Measurements from ENCODE around the gene WBP1L.
"Not testable (repeated sequence)": the region's sequence is repeated elsewhere in the genome, so short reads cannot be mapped to it uniquely, and the experiment has no call there.

Gene WBP1L

DNA sequence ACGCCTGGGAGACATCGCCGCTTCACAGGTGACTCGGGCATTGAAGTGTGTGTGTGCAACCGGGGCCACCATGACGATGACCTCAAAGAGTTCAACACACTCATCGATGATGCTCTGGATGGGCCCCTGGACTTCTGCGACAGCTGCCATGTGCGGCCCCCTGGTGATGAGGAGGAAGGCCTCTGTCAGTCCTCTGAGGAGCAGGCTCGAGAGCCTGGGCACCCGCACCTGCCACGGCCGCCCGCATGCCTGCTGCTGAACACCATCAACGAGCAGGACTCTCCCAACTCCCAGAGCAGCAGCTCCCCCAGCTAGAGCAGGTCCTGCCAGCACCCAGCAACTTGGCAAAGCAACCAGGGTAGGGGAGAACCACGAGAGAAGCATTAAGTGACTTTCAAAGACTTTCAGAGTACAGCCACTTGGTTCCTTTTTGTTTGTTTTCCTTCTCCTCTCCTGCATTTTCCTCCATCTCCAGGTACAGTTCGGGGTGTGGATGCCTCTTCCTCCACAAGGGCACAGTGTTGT, 69.3 kb downstream of the WBP1L start:
- DNase-seq = no peak

DNA sequence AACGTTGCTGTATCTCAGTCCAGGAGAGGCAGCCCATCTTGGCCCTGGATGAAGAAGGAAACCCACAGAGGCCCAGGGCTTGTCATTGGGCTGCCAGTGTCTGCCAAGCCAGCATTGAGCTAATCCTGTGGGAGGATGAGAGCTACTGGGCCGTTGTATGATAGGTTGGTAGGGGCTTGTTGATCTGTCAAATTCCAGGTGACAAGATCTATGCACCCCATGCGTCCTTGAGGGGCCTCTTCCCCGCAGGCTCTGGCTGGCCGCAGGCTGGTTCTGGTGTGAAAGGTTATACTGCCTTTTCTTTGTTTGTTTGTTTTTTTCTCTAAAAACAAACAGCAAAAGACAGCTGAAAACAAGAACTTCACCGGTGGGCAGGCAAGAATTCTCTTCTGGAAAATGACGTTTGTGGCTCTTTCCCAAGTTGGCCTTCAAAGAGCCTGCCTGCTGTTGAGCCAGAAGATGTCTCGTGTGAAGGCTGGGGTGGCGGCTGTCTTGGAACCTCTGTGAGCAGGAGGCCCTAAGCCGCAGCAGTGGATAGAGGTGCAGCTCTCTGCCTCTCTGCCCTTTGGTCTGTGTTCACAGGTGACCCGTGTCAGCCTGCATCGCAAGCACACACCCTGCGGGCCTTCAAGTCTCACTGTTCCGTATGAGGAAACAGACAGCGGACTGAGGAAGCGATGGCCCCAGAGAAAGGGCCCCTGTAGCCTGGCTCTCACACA, 70.1 kb downstream of the WBP1L start:
- DNase-seq = no peak

DNA sequence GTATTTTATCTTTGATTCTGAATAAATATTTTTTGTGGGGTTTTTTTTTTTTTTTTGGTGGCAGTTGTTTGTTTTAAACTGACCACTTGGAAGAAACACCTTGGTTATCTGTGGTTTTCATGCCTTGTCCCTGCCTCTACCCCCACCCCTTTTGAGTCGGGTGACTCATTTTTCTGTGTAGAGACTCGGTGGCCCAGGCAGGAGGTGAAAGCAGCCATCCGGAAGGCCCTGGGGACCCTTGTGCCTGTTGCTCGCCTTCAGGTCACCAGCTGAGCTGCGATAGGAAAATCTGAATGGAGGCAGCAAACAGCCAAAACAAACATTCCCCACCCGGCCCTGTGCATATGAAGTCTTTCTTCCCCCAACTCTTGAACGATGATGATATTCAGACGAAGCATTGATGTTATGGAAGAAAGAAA, 70.7 kb downstream of the WBP1L start:
- DNase-seq = no peak

DNA sequence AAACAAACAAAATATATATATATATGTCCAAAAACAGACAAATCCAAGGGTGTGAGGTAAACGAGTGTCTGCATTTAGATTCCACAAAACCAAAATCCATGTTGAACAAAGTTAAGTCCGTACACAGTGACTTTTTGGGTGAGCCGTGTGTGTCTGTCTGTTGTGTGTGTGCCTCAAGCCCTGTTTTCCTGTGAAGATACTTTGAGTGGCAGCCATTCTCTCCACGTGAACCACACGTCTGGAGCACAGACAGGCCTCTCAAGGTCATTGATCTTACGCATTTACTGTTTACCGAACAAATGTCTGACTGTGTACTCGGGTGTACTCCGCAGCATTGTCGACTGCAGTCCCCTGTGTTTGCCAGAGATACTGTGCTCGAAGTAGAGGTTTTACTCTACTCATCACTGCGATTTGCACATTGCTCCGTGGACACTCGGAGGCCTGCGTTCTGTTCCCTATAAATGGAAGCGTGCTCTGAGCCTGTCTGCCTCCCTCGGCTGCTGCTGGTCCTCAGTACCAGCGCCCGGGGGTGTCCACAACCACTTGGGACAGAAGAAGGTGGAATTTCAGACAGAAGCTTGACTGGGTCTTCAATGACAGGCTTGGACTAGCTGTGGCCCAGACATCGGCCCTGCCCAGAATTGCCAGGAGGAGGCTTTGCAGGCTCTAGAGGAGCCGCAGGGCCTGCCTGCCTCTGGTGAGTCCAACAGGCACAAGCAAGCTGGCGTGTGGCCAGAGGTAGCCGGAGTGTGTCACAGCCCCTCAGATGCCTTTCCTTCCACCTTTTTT, 71.3 kb downstream of the WBP1L start:
- peak; percentile 37 for DNase-seq

DNA sequence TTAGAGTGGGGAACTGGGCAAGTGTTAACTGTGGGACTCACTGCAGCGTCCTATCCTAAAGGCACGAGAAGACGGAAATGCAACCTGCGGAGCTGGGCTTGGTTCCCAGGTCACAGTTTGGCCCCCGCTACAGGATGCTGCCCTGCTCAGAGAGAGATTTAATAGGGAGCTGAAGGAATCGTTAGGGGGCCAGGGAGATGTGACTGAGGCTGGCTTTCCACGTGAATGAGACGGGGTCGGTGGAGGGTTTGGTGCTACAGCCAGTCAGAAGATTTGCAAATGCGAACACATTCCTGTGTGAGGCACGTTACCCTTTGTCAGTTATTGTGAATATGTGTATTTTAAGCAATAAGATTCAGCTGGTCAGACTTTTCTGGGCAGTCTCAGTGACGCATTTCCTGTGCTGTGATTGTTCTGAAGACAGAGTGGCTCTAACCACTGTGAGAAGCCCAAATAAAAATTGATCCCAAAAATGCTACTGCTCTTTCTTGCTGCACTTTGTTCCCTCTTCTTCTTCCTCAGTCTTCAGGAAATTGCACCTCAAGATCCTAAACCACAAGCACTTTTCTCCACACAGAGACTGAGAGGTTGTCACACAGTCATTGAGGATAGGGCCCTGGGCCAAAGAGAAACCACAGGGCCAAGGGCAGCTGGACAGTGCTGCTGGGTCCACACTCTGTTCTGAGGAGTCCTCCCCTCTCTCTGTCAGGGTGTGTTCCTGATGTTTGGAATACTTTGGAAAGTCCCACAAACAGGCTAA, 72.2 kb downstream of the WBP1L start:
- peak; percentile 85 for DNase-seq

DNA sequence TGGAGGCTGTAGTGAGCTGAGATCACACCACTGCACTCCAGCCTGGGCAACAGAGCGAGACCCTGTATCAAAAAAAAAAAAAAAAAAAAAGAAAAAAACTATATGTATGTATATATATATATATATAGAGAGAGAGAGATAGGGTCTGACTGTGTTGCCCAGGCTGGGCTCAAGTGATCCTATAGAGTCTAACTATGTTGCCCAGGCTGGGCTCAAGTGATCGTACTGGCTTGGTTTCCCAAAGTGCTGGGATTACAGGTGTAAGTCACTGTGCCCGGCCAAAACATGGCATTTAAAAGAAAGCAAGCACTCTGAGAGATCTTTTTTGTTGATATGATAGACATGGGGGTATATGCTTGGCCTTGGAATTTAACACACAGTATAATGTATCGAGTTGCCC, 73.4 kb downstream of the WBP1L start:
- no peak for DNase-seq

DNA sequence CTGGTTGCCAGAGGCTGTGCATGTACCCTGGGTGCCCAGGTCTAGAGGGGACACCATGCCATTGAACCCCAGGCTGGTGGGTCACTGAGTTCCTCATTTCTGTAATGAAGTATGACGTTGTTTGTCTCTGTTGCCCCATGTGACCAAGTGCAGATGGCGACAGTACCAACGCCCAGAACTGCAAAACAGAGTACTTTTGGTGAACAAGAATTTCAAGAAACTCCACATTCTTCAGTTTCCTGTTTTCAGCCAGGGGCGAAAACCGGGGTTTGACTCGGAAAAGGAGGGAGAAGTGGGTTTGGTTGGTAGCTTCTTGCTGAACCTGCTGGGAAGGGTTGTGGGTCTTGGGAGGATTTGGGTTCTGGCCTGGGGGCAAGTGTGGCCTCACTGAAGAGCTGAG, 75.3 kb downstream of the WBP1L start:
- DNase-seq = peak; percentile 65

DNA sequence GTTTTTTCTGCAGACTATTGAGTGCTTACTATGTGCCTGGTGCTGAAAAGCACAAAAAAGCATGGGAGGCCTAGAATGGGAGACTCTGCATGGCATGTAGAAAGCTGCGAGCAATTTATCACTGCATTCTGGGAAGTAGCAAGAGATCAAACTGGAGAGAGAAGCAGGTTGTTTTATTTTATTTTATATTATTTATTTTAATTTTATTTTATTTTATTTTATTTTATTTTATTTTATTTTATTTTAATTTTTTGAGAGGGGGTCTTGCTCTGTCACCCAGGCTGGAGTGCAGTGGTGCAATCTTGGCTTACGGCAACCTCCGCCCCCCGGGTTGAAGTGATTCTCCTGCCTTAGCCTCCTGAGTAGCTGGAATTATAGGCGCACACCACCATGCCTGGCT, 76.3 kb downstream of the WBP1L start:
- not testable (repeated sequence) for DNase-seq

DNA sequence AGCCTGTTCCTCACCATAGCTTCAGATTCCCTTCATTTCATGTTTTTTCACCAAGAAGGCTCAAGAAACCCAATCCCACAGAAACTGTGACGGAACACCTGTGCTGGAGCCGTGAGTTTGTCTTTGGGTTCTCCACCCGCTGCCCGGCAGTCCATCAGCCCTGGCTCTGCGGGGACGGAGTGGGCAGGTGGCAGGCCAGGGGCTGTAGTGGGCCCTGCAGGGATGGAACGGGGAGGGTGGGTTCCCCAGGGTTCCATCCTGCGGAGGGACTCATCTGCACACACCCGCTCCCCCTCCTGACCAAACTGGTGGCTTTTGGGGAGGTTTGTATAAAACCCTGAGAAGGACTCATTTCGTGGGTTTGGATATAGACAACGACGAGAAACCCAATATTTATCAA, 78.5 kb downstream of the WBP1L start:
- DNase-seq = no peak

DNA sequence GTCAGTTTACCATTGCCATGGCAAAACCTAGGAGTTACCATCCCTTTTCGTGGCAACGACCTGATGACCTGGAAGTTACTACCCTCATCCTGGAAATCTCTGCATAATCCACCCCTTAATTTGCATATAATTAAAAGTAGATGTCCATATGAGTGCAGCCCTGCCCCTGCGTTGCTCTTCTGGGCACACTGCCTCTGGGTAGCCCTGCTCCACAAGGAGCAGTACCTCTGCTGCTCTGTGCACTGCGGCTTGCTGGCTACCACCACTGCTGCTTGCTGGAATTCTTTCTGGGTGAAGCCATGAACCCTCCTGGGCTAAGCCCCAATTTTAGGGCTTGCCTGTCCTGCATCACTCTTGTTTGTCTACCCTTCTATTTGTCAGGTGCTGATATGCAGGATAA, 80.9 kb downstream of the WBP1L start:
- no peak for DNase-seq

DNA sequence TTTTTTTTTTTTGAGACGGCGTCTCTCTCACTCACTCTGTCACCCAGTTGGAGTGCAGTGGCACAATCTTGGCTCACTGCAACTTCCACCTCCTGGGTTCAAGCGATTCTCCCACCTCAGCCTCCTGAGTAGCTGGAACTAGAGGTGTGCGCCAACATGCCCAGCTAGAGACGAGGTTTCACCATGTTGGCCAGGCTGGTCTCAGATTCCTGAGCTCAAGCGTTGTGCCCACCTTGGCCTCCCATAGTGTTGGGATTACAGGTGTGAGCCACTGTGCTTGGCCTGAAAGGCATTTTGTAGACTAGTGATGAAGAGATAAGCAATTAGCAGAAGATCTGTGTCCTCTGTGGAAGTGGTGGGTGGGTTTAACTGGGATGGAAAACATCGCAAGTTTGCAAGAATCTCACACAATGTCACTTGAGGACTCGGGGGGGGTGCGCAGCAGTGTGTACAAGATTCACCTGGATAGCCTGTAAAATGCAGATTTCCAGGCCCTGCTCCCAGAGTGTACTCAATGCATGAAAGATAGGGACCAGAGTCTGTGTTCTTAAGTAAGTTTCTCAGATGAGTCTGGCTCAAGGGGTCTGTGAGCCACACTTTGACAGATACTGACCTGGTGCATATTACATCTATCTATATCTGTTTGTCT, 82.5 kb downstream of the WBP1L start:
- no peak for DNase-seq

DNA sequence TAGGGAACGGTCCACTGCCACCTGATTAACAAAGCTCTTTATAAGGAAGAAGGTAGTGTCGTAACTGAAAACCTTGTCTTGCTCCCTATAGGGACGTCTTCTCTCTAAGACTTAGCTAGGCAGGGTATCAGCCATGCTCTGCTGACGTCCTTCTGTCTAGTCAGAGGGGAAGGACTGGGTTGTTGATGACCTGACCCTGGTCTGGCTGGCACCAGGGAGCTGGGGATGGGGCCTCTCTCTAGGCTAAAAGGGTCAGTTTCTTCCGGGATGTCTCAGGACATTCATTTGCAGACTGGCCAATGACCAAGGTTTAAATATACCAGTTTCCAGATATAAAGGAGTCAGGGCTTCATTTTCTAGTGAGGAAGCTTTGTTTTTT, 83.8 kb downstream of the WBP1L start:
- DNase-seq = no peak

DNA sequence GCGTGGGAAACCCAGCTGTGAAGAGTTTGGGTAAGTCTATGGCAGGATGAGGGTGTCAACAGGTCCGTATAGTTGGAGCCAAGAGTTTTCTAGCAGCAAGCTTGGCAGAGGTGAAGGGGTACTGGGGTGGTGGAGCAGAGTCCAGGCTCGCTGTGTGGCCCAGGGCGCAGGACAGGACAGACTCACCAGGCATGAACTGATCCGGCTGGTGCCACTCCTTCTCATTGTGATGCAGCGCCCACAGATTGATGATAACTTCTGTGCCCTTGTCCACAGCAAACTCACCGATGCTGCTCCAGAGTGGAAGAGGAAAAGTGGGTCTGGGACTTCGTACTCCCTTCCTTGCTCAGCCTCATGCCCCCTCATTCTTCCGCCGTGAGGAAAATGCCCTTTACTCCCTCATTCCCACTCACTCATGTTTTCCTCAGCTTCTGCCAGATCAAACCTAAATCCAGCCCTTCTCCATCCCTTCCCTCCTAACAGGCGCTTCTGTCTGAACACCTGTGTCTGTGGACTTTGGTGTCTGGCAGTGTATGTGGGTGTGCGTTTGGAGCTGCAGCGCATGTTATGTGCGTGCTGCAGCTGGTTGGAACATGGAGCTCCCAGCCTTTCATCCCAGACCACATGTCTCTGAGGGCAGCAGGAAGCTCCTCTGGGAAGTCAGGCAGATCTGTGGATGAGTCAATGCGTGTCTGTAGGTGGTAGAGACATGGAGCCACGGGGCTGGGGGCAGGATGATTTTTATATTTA, 87.7 kb downstream of the WBP1L start:
- DNase-seq = no peak

DNA sequence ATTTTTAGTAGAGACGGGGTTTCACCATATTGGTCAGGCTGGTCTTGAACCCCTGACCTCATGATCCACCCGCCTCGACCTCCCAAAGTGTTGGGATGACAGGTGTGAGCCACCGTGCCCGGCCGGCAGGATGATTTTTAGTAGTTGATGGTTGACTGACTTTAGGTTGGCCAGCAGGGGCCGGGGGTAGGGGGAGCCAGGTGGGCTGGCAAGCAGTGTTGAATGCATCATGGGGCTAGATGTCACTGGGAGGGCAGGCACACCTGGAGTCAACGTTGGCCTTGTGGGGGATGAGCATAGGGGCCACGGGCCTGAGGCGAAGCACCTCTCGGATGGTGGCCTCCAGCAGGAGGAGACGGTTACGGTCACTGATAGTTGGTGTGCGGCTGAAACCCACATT, 88.5 kb downstream of the WBP1L start:
- DNase-seq = no peak

DNA sequence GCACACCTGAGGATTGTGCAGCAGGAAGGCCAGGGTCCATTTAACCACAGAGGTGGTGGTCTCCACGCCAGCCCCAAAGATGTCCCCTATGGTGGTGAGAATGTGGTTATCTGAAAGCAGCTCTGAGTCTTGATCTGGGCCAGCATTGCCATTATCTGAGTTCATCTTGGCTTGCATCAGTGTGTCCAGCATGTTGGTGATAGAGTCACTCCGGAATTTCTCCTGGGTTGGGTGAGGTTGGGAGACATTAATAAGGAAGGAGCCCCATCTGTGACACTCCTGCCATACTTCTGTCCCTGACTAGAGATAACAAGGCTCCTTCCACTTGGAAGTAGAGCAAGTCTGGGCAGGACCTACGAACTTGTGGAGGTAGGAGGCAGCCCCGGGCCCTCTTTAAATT, 89.2 kb downstream of the WBP1L start:
- DNase-seq = no peak

DNA sequence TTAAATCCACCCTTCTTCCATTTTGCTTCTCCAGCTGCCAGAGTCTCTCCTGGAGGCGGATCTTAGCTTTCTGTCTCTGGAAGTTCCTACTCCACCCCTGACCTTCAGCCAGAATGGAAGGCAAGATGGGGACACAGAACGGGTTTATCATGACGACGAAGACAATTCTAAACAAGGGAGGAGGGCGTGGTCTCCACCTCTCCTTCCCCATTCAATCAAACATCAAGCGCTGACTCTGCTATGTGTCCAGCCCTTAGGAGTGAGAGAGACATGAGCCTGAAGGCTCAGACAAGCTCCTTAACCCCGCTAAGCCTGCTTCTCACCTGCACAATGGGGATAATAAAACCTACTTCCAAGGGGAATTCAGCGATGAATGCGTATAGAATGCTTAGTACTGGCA, 90.4 kb downstream of the WBP1L start:
- no peak for DNase-seq

DNA sequence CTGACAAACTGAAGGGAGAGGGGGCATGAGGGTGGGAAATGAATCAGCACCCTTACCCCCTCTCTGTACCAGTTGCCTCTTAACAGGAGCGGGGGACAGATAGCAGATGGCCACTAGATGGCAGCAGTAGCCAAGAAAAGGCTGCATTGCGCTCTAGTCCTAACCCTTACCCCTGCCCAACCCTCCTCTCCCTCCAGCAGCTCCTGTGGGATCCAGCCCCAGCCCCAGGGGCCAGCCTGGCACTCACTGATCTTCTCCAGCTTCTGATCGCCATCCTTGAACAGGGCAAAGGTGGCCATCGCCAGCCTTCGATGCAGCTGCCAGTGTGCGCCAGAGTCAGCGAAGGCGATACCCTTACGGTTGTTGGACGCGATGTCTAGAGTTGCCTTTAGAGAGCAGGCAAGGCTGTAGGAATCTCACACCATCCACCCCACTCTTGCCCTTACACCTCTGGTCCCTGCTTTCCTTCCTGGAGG, 91.3 kb downstream of the WBP1L start:
- DNase-seq = peak; percentile 91

DNA sequence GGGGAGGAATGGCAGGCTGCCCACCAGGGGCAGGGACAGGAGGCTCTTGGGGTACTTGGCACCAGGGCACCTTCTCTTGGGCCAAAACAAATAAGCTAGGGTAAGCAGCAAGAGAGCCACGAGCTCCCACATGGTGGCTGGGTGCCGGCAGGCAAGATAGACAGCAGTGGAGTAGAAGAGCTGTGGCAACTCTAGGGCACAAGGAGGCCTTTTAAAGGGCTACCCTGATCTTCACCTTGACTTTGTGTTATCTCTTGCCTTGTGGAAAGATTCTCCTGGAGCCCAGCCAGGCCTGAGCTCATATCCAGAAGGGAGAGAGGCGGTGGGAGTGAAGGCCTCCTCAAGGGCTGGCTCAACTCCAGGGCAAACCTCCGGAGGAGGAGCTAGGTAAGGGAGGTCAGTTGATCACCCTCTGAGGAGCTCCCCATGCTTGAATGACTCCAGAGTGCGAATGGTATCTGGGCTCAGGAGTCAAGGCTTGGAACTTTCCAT, 93.5 kb downstream of the WBP1L start, which contains the start of gene CYP17A1:
TSS of gene CYP17A1 (minus strand) at position 184 of the 492 bp plus-strand sequence. CDS start at position 132, 52 bp downstream.
- no peak for DNase-seq

DNA sequence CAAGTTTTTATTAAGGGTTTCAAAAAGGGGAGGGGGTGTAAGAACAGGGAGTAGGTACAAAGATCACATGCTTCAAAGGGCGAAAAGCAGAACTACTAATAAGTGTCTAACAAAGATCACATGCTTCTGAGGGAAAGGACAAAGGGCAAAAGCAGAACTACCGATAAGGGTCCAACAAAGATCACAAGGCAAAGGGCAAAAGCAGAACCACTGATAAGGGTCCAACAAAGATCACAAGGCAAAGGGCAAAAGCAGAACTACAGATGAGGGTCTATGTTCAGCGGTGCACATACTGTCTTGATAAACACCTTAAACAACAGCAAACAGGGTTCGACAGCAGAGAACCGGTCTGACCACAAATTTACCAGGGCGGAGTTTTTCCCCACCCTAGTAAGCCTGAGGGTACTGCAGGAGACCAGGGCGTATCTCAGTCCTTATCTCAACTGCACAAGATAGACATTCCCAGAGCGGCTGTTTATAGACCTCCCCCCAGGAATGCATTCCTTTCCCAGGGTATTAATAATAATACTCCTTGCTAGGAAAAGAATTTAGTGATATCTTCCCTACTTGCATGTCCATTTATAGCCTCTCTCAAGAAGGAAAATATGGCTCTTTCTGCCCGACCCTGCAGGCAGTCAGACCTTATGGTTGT, 94.7 kb downstream of the WBP1L start:
- not testable (repeated sequence) for DNase-seq

DNA sequence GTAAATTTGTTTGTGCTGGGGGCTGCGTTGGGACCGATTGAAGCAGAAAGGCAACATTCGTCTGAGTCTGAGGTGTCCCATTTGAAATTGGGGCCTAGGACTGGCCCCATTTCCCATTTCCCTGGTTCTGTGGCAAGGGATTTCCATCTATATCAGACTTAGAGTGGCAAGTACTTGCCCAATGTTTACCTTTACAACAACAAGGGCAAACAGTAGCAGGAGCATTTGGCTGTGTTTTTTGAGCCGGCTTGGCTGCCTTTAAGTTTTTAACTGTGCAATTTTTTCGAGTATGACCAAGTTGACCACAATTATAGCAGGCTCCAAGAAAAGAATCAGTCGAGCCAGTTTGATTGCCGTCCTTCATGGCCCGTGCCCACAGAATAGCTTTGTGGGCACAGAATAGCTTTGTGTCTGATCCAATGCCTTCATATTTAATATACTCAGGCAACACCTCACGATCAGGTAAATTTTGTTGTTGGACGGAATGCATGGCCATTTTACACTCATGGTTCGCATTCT, 98.1 kb downstream of the WBP1L start:
- DNase-seq = no peak

DNA sequence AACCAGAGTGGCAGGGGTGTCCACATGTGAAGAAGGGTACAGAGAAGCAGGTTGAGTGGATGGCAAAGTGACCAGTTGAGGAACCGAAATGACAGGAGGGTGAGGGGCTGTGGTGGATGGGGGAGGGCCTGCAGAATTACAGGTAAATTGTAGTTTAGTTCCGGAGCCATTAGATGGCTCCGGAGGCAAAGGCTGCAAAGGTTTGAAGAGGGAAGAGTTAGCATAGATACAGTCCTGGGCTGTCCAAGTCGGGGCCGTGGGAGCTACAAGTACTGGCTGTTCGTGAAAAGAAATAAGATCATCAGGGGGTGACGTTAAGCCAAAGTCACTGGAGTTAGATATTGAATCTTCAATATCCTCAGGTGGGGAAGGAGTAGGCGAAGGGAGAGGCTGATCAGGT, 99.4 kb downstream of the WBP1L start:
- not testable (repeated sequence) for DNase-seq

All from suppressor macrophage treated with lipopolysaccharide for 4 hours (primary cell).